HG03558 (cell line): ENCODE data around the gene BMP10.
"Not testable (repeated sequence)": the region's sequence is repeated elsewhere in the genome, so short reads cannot be mapped to it uniquely, and the experiment has no call there.

Experiments
- ATAC-seq: cut with Tn5 transposase; IDR thresholded peaks from one replicate; pipeline ENCODE4 v1.9.1; 2021; ENCODE audit warnings: moderate number of reproducible peaks; ENCODE audit not compliant: unreplicated experiment; ENCODE audit errors: extremely low read depth

BMP10 gene

DNA sequence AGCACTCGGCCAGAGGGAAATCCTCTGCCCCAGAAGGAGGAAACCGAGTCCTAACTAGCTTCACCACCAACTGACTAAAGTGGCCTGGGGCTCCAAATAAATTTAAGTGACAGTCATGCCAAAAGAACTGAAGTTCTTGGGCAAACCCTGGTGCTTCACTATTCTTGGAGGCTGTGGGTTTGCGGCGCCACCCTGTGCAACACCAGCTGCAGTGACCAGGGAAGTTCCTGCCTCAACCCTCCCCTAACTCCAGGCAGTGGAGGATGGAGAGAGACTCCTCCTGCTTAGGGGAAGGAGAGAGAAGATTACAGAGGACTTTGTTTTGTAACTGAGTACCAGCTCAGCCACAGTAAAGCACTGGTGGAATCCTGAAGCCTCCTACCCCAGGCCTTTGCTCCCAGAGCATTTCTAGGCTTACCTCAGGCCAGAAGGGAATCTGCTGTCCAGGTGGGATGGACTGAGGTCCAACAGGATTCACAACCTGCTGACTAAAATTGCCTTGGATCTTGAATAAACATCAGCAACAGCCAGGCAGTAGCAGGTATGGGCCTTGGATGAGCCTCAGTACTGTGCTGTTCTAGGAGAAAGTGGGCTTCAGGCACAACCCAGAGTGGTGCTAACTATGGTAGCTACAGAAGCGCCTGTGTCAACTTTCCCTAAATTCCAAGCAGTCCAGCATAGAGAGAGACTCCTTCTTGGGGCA is 29.4 kb upstream of the BMP10 start:
- no peak for ATAC-seq

DNA sequence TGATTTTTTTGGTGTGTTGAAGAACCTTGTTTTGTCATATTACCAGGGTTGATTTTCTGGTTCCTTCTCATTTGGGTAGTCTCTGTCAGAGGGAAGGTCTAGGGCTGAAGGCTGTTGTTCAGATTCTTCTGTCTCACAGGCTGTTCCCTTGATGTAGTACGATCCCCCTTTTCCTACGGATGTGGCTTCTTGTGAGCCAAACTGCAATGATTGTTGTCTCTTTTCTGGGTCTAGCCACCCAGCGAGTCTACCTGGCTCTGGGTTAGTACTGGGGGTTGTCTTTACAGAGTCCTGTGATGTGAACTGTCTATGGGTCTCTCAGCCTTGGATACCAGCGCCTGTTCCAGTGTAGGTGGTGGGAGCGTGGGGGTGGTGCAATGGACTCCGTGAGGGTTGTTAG is 24.8 kb upstream of the BMP10 start:
- not testable (repeated sequence) for ATAC-seq

DNA sequence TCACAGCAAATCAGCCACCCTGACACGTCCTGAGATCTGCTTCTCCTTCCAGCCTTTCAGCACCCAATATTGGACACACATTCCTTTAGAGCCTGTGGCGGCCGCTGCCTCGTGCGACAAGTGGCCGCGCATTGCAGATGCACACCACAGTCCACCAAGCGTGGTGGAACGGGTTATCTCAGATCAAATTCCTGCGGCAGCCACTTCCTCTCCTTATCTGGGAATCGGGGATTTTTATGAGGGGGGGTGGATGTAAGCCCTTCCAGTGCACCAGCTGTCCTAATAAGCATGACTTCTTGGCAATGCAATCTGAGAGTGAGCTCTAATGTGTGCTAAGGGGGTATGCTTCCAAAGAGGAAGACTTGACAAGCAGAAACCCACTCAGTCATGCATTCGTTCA is 18.3 kb upstream of the BMP10 start:
- no peak for ATAC-seq

DNA sequence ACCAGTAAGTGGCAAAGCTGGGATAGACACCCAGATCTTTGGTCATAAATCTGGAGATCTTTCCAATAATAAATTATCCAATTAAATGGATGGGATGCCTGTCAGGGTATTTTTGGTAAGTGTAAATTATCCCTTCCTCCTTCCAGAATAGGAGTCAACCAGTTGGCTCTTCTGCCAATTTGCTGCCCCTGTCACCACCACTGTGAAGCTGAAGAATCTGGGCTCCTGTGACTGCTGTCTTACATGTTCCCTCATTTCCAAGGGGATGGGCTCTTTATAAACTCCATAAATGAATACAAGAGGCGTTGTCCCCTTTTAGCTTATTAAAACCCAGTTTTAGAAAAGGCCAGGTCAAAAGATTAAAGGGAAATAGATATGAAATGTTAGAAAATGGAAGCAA is 17.8 kb upstream of the BMP10 start:
- no peak for ATAC-seq

DNA sequence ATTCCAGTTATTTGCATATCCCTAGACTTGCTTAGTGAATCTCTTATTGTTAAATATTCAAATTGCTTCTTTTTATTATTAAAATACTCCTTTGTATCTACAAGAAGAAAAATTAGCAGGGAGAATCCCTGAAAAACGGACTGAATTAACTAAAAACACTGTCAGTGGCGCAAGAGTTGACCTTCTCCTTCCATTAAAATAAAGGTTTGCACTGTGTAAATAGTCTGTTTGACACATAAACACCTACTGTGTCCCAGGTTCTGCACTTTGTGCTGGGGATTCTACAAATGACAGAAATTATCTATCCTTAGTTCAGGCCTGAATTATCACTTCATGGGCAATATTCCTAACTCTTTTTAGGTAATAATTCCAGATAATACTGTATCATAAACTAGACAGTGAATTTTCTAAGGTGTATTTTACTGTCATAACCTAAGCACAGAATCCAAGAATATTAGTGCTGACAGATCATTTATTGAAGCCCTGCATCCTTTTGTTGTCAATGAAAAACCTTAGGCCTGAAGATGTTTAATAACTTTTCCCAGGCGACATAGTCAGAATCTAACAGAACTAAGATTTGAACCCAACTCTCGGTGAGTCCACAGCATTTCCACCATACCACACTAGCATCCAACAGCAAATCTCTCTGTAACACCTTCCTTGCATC is 17.0 kb upstream of the BMP10 start:
- no peak for ATAC-seq

DNA sequence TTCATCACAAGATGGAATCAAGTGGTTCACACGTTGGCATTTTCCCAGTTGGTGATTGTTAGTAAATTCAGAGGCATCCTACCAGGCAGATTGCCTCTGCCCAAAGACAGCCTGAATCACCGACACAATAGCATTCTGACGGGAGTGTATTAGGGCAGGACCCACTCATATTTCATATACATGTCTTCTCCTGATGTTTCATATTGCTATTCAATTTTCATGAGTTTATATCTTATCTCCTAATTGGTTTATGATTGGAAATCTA is 14.5 kb upstream of the BMP10 start:
- no peak for ATAC-seq

DNA sequence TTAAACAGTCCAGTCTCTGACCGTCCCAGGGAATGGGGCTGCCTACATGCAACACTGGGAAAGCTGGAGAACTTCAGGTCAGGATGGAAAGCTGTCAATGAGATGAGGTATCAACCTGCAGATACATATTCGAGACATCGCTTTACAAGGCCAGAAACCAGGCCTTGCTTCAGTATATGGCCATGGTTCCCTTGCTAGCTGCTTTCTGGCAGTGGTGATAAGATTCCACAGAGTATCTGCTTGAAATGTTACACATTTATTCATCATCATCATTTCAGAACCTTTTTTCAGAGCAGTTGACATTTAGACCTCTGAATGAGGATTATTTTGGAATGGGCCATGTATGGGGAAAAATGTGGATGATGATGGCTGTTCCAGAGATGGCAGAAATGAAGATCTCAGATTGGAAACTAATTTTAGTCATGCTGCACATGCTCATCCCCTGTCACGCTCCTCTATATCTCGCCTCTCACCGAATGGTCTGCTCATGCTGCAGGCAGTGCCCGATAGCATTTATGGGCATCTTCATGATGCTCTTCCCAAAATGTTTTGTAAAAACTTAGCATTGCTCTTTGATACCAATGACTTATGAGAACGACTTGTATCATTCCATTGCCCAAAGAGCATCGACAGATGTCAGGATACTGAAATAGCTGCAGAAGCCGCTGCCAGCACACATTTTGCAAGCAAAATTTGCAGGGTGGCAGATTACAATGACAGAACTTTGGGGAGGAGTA is 14.0 kb upstream of the BMP10 start:
- ATAC-seq, result no peak

DNA sequence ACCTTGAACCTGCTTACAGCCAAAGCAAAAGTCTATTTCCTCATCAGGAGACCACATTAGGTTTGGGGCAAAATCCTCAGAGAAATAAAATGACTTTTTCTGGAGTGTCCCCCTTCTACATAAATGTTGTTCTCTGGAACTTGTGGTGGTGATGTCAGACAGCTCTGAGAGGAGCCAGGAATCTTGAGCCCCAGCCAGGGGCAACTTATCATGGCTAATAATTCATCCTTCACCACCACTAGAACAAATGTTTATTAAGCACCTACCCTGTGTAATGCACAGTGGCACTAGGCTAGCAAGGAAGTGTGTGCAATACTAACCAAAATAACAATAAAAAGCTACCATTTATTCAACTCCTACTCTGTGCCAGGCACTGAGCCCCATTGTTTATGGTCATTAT is 9.0 kb upstream of the BMP10 start:
- no peak for ATAC-seq

DNA sequence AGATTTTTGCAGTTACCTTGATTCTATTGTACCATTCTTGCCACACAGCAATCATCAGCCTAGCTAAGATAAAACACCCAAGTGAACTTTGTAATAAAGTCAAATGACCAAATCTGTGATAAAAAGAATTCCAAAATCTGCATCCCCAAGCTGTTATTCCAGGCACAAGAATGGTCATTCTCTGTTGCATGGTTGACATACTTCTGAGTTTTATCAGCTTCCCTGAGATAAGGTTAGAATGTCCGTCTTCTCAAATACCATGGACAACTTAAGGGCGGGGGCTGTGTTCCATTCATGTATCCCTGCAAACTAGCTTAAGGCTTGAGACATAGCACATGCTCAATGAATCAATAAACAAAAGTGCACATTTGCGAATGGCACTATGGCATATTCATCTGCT is 8.1 kb upstream of the BMP10 start:
- ATAC-seq, result no peak

DNA sequence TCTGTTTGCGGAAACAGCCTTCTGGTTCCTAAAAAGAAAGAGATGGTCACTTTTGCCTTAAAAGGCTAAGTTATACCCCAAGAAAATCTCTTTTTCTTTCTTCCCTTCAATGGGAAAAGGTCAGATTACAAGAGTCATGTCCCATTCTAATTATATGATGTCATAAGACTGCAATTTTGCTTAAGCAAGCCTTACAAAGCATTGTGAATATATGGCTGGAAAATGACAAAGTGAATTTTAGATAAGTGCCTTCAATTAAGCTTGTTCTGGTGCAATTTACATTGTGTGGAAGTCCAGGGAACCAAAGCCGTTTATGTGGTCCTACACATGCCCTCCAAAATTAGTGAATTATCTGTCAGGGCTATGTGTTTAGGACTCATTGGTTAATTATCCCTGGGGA is 7.6 kb upstream of the BMP10 start:
- ATAC-seq, result no peak

DNA sequence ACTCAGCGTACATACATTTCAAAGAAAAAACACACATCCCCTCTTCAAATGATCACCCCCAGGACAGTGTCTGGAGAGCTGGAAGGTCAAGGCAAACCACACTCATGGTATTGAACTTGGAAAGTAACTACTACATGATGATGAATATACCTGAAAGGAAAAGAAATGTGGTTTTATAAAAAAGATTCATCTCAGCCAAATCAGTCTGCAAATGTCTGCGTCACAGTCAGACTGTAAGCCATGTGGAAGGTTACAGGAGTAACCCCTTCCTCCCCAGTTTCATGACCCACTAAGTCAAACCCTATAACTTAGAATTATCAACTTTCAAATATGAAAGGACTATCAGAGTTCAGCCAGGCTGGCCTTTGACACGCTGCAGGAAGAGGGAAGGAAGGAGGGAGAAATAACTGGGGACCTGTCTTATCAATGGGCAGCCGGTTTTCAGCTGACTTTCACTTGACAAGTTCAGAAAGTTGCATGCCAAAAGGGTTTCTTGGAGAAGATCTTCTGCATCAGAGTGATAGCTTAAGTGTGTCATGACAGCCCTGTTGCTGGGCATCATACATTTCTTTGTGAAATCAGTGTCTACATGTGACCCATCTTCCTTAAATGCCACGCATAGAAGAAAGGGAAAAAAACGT is 7.0 kb upstream of the BMP10 start:
- ATAC-seq, result no peak

DNA sequence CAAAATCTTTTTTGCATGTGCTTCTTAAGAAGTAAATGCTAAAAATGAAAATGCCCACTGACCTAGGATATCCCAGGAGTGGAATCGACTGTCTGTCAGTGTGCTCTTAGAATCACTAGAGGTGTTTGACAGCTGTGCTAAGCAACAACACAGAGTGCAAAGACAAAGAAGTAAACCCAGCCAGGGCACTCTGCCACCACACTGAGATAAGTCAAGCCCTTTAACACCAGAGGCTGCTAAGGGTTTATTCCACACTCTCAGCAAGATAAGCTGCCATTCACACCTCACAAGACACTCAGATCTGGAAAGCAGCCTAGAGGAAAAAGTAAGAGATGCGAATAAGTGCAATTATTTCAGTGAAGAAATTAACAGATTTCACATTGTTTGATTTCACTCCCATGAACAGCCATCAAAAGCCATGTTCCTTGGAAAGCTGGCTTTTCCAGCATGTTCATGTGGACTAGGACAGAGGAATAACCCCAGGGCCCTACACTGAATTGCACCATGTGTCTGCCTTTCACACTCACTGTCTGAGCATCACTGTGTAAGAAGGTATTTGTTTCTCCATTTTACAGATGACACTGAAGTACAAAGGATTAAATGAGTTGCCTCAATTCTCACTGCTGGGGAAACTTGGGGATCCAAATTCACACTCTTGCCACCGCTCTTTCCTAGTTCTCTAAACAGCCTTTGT is 6.0 kb upstream of the BMP10 start:
- no peak for ATAC-seq

DNA sequence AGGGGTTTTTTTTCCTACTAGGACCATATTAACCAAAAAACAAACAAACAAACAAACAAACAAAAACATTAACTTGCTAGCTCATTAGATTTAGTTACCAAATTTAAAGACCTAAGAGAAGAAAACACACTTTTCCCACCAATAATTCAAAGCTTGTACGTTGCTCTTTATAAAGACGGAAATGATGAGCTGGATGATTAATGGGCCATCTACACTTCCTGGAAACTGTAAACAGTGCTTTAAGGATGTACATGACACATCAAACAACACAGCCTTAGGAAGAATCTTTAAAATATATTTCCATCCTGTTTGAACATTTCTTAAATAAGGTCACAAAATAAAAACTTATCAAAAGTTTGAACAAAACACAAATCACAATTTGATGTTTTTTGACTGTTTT is 982 bp downstream of the BMP10 start:
- no peak for ATAC-seq

DNA sequence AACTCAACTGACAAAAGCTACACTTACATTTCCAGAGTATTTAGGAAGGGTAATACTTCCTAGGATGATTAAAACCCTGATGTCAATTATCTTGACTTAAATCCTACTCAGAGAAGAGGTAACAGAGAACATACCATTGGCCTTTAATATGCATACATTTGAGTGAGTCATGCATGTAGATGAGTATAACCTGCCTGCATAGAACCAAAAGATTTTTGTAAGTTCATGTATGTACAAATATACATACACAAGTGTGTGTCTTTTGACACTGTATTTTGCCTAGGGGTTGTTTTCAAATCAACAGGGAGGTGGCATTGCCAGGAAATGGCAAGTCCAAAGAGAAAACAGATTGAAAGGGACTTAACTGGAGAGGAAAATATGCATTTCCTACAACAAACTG is 6.1 kb downstream of the BMP10 start:
- ATAC-seq, result no peak

DNA sequence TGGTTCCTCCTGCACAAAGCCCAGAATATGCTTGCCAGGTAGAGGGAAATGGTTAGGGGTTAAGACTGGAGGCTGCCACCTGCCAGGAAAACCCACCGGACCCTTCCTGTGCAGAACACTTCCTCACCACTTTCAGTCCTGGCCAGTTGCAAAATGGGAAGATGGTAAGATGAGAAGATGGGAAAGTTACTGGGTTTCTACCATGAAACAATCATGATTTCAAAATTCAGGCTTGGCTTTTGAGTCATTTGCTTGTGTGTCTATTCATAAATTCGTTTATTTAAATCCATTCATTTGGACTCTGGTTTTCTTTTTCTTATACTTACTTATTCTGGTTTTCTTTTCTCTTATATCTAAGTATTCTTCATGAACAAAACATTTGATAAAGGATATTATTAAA is 7.2 kb downstream of the BMP10 start:
- no peak for ATAC-seq

DNA sequence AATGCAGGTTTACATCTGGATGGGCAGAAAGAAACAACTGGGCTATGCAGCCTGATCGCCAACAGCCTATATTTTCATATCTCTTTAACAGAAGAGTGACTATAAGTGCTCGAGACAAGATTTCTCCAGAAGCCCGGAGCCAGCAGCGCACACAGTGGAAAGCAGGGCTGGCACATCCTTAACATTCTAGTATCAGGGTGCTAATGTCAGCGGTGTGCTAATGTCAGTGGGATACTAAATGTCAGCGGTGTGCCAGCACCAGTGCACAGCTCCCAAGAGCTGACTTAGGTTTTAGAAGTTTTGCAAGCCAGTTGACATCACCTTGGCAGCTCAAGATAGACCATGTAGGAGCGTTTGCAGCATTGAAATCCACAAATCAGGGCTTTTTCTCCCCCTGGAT is 8.3 kb downstream of the BMP10 start:
- ATAC-seq, result no peak

DNA sequence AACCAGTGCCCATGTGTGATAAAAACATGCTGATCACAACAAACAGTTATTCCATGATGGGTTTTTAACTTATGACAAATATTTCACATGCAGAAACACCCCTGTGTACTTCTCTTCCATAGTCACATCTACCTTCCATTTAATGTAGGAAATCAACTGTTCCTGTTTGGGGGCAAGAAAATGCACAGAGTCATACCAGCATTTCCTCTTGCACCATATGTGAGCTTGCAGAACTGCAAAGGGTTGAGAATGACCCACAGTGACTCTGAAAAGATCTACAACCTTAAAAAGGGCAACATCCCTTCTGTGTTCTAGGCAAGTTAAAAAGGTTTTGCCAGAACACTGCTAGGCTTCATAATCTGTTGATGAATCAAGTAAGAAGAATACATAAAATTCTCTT is 9.9 kb downstream of the BMP10 start:
- no peak for ATAC-seq

DNA sequence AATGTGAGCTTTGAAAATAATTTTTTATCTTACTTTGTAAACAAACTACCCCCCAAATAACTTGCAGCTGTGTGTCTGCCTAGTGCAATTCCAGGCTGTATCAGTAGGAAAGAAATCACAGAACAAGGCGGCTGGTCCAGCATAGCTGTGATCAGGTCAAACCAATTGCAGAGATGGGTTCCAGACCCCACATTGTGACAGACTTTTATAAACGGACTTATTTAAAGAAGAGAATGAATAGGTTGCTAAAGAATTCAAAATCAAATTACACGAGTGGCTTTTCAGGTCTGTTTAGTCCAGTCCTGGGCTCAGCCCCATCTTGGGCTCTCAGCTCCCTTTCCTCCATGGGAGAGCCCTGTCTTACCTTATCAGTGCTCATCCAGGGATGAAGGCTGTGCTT is 11.1 kb downstream of the BMP10 start:
- no peak for ATAC-seq

DNA sequence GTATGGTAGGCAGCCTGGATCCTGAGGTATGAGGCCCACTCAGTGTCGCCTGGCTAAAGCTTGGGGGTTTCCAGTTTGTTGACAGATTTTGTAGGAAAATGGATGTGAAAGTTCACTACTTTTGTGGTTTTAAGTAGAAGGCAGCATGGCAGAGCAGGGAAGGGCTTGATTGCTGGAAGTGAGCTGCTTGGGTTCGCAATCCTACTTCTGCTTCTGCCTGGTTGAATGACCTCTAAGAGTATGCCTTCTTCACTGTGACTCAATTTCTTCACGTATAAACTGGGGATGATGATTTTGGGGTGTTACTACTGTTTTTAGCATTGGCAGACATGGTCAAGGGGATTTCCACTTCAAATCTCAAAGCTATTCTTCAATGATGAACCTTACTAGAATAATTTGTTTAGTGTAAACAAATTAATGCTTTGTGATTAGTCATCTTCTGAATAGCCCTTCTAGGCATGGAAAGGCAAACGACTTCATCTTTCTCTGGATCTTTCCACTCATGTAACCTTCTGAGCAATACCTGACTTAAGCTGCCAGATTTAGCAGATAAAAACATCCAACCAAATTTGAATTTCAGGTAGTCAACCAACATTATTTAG is 13.2 kb downstream of the BMP10 start:
- ATAC-seq, result no peak

DNA sequence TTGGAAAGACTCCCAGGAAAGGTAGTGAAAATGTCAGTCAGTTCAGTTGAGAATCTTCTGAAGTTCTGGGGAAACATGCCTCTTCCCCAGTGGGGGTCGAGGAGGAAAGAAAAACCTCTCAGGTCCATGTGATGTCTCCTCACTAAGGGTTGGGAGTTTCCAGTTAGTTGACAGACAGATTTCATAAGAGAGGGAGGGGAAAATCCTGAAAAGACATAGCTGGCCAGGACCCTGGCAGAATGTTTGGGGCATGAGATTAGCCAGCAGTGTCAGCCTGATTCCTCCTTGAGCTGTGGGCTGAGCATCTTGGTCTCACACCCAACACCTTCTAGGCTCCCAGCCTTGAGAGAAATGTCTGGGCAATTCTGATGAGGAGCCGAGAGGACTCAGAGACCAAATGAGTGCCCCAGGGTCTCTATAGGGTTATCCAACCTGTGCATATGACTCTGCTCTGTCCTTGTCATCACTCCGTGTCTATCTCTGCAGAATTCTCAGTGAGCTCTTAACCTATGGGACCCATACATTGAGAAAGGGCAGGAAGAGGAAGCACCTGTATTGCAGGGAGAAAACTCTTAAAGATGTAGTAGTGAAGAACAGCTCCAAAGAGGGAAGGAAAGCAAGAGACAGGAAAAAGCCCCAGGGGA is 13.9 kb downstream of the BMP10 start:
- ATAC-seq, result no peak
